Daoy (cell line): Measurements from ENCODE around the gene TRAPPC12. TPM values are rescaled to one million over a fixed set of nuclear protein-coding genes. Genes with fewer than 3 reads are reported as not detected.
"Not testable (repeated sequence)": the region's sequence is repeated elsewhere in the genome, so short reads cannot be mapped to it uniquely, and the experiment has no call there.

Source experiments
- DNase-seq: peaks from one replicate; pipeline ENCODE4 v3.0.0-alpha.2; 2015; ENCODE audit warnings: low read depth
- total RNA-seq: library from RNA; depleted of rRNA; stranded (reverse); fragments of >200 nt; shearing (Covaris generic); gene quantifications from 2 replicates; pipeline ENCODE4 v1.2.3, GENCODE V29; 2014; rRNA removed

The TRAPPC12 gene
- 53.0 and 58.9 TPM in 2 replicates for total RNA-seq

DNA sequence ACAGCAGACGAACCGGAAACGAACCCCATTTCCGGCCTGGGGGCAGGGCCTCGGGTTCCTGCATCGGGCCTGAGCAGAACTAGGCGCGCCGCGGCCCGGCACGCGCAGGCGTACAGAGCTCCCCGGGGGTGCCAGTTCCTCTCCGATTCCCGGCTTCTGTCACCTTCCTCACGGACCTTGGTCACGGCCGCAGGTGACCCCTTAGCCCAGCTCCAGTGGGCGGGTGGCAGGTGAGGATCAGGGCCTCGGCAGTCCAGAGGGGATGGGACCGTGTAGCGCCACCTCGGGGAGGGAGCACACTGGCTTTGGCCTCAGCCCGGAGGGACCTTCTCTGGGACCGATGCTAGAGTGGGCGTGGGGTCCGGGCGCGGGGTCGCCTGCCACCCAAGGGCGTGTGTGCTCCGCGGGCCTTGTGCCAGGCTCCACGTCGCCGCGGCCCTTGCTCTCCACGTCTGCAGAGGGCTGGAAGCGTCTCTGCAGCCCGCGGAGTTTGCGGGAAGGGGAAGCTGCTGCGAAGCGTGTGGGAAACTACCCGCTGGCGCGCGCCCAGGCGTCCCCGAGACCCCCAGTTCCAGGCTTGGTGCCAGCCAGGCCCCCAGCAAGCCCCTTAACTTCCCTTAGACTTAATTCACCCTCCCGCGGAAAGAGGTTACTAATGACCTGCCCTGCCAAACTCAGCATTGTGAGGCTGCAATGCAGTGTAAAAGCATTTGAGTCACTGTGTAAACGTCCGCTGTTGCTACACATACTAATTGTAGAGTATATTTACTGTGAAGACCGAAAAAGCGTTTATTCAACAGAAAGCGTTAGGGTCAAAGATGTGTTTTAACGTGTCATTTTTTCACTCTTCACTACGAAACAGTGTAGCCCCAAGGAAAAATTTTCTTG lies at the start of gene TRAPPC12:
Gene TRAPPC12 (plus strand): TSS at position 48 of the 888 bp plus-strand sequence. CDS start 7,930 bp downstream, outside the sequence.
- peak; percentile 93 for DNase-seq

DNA sequence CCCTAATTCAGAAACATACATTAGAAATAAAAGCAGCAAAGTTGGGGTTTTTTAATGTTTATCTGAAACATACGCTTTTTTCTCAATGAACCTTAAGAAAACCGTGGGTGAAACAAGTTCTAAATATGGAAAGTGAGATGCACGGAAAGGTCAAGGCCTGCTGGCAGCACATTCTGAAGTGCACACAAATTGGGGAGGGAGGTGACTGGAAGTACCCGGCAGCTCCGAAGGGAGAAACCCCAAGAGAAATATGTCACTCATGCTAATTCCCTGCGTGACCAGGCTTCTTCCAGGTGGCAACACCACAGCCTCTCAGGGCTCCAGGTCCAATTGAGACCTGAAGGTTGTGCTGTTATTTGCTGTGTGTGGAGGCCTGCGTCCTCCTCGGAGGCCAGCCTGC lies 47.4 kb upstream of the TRAPPC12 start:
- no peak for DNase-seq

DNA sequence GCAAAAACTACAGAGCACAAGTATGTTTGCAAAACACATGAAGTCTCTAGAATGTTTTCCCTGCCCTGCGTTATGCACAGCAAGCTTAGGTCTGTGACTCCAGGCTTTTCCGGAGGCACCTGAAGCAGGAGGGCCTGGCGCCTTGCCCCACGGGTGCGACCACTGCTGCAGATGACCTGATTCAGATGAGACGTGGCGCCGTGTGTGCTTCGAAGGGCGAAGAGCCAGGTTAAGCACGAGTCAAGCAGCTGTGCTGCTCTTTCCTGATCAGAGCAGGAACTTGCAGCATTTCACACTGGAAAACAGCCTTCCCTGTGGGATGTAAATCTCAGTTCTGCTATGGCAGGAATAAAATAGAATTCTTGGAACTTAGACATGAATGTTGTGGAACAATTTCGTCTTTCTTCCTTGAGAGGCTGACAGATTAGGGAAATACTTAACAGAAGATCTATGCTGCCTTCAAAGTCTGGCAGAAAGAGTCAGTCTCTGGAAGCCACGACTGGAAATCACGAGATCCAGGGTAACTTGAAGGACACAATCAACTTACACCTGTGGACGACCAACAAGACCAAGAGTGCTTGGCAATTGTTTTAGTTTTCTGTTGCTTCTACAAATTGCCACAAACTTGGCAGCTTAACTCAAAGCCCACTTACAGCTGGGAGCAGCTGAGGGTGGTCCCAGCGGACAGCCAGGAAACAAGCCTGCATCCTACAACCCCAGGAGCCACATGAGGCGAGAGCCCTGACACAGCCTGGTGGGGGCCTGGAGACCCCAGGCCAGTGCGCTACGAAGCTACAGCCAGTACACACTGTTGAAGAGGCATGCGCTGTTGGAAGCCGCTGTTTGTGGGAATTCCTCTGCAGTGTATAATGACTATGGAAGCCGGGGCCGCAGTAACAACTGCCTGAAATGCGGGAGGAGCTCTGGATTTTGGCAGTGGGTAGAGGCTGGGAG lies 44.8 kb upstream of the TRAPPC12 start:
- DNase-seq: no peak

DNA sequence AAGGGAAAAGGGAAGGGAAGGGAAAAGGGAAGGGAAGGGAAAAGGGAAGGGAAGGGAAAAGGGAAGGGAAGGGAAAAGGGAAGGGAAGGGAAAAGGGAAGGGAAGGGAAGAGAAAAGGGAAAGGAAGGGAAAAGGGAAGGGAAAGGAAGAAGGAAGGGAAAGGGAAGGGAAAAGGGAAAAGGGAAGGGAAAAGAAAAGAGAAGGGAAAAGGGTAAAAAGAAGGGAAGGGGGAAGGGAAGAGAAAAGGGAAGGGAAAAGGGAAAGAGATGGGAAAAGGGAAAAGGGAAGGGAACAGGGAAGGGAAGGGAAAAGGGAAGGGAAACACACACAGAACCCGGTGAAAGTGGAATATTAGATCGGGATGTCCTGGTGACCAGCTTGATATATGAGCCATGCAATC lies 42.6 kb upstream of the TRAPPC12 start:
- DNase-seq: no peak

DNA sequence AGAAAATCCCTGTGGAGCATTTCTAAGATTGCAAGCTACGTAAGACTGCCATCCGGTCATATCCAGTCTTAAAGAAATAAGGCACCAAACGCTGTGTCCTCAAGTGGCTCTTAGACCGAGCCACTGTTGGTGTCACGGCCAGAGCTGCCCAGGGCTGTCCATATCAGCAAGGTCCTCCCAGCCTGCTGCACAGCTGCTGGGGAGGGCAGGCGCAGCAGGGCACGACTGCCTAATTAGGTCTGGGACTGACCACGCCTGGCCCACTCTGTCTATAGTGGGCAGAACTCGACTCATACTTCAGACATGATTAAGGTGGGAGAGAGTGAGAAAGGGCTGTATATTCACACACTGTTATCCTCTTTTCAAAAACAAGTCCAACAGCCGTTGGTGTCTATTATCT lies 41.2 kb upstream of the TRAPPC12 start:
- DNase-seq: no peak

DNA sequence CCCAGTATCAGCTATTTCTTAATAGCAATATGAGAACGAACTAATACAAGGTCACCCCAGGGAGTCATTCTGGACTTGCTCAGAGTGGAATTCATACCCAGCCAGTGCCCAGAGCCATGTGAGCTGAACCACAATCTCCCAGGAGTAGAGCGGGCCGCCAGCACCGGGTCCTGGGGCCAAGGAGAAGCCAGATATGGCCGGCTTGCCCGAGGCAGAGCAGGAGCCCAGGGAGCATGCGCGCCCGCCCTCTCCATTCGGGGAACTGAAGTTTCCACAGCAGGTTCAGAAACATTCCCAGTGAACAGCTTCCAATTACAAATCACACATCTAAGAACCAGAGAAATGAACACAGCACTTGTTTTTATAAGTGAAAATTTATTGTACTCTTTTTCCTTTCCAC lies 39.4 kb upstream of the TRAPPC12 start:
- no peak for DNase-seq

DNA sequence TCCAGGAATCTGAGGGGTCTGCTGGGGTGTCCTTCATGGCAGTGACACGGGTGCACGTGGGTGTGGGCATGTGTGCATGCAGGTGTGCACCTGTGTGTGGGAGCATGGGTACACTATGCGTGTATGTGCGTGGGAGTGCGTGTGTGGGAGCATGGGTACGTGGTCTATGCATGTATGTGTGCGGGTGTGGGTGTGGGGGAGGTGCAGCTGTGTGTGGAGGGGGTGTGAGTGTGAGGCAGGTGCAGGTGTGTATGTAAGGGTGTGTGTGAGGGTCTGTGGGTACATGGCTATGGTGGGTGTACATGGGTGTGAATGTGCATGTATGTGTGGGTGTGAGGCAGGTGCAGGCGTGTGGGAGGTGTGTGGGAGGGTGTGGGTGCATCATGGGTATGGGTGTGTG lies 38.2 kb upstream of the TRAPPC12 start:
- DNase-seq: no peak

DNA sequence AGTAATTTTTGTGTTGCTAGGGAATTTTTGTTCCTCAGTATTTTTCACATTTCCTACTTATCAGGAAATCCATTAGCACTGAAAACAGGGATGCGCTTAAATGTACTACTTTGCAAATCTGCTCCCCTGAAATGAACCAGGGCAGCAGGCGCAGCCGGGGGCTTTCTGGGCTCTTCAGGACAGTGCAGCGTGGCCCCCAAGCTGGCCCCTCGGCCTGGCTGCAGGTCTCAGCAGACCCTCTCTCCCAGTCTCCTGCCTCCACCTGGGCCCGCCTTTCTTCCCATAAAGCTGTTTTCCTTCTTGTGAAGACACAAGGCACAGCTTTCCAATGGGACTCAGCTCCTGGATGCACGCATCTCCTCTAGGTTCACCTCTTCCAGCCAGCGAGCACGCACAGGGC lies 37.2 kb upstream of the TRAPPC12 start:
- no peak for DNase-seq

DNA sequence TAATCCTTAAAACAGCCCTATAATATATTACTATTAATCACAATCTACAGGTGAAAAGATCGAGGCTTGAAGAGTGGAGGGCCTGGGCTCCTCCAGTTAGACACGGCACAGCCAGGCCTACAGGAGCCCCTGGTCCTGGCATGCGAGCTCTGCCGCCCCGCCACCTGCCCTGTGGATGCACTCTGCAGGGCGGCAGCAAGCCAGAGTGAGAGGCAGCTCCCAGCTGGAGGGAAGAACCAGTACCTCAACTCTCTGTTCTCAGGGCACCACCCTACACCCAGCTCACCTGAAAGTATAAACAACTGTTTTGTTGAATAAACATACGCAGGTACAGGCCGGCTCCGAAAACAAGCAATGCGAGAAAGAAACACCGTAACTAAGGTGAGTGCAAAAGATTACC lies 36.5 kb upstream of the TRAPPC12 start:
- DNase-seq: no peak

DNA sequence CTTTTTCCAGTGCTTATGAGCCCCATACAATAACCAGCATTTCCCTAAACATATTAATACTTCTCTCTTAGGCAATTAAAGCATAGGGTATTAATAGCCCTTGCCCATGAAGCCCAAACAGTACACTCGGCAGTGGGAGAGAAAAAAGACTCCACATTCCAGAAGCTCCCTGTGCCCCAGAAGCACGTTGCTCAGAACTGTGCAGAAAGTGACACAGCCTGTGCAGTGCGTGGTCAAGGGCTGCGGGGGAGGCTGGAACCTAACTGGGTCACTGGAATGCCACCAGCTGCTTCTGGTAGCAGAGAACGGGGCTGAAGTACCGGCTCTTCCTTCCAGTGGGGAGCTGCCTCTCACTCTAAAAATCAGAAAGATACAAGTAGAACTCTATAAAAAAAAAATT lies 34.6 kb upstream of the TRAPPC12 start:
- DNase-seq: no peak

DNA sequence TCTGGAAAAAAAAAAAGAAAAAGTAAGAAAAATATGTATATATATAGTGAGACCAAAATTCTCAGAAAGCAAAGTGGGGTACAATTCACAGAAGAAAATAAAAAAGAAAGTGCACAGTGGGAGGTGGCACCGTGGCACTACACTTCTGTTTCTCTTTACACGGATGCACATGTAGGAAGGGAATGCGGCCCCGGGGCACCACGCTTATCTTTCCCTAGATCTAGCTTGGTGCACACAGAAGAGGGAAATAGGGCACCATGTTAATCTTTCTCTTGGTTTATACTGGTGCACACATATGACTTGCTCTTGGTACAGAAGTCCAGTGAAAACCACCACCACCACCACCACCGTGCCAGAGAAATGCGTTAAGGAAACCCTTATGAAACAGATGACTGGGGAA lies 33.9 kb upstream of the TRAPPC12 start:
- no peak for DNase-seq

DNA sequence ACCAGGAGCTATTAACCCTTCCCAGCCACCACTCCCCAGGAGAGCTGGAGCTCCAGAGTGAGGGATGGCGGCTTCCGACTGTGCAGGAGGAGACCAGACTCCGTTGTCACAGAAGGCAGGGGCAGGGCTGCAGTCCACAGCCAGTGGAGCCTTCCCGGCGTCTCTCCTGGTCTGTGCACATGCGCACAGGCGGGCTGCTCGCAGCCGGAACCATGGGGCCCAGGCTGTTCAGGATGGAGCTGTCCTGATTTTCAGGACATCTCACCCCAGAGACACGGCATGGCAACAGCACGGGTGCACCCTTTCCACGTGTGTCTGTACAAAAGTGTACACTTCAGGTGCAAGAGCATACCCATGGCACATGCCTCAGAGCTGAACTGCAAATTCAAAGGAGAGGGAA lies 30.7 kb upstream of the TRAPPC12 start:
- no peak for DNase-seq

DNA sequence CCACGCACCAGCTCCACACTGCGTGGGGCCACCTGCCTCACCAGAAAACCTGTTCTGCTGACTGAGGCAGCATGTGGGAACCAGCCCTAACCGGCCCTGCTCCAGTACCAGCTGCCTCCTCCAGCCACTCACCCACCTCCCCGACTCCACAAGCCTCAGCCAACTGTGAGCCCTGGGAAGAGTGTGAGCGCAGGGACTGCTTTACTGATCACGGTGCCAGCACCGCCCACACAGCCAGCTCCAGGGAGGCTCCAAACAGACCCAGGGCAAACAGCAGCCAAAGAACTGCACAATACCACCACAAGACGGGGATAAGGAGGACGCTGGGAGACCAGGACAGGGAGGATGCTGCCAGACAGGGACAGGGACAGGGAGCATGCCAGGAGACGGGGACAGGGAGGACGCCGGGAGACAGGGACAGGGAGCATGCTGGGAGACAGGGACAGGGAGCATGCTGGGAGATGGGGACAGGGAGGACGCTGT lies 30.2 kb upstream of the TRAPPC12 start:
- no peak for DNase-seq

DNA sequence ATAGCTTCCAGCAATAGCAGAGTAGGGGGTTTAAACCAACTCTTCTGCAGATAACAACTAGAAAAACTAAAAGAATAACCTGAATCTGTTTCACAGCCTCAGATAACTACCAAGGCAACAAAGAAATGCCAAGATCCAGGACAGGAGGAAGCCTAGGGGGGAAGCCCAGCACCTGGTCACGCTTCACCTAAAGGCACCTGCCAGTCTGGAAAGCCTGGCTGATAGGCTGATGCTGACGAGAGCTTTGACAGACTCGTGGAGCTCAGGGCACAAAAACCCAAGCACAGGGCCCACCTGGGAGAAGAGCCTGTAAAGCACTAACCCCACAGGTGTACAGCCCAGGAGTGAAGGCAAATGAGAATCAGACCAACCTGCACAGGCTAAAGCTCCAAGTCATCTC lies 24.5 kb upstream of the TRAPPC12 start:
- DNase-seq: no peak

DNA sequence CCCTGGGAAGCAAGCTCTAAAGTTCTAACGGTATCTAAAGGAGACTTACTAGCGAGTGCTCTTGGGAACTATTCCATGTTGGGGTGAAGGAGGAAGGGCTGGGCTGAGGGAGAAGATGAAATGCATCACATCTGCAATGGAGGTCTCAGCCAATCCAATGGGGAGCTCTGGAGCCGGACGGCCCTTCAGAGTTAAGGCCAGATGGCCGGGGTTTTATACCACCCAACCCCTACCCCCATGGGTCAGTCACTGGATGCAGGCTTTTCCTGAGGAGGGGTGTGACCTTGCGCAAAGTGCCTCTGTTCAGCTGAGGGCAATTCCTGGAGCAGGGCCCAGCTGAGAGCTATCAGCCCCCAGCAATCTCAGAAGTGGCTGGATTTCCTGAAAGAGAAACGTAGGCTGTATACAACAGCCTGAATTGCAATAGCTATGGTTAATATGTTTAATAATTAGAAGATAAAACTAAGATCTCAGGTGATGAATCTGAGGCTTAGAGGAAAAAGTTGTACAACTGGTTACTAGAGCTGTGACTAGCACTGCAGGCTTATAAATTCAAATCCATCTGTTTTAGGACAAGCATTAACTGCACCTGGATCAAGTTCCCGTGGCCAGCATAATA lies 23.4 kb upstream of the TRAPPC12 start:
- DNase-seq: no peak

DNA sequence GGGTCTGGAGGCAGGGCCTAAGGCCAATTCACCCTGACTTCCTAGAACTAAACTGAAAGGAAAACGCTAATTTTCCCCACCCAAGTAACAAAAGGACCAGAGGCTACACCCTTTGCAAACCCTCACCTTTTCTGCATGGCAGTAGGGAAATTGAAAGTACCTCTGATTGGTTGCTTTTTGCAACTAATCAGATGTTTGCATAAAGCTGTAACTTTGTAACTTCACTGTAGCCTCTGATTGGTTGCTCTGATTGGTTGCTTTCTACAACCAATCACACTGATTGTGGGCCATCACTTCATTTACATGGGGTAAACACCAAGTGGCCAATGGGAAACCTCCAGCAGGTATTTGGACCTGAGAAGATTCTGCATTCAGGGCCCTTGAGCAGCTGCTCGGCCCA lies 22.7 kb upstream of the TRAPPC12 start:
- no peak for DNase-seq

DNA sequence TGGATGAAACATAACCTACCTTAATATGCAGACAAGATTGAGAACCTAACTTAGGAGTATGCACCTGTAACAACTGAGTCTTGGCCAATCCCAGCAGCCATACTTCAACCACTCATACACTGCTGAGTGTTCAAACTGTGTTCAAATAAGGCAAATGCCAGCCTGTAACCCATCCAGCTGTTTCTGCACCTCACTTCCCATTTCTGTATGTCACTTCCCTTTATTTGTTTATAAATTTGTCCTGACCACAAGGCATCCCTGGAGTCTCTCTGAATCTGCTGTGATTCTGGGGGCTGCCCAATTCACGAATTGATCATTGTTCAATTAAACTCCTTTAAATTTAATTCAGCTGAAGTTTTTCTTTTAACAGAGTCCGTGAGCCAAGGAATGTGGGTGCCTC lies 22.0 kb upstream of the TRAPPC12 start:
- not testable (repeated sequence) for DNase-seq

DNA sequence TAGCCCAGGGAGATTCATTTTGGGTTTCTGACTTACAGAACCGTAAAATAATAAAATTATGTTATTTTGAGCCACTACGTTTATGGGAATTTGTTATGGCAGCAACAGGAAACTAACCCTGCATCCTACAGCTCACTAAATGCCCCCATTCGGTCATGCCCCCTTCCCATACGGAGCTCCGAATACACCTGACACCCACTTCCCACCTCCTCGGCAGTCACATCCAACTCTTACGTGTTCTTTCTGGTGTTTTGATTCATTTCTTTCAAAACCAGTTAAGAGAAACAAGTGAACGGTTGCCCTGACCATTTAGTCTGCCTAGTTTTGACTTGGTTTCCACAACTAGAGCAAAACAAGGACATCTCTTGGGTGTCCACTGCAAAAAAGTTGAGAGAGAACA lies 21.6 kb upstream of the TRAPPC12 start:
- no peak for DNase-seq

DNA sequence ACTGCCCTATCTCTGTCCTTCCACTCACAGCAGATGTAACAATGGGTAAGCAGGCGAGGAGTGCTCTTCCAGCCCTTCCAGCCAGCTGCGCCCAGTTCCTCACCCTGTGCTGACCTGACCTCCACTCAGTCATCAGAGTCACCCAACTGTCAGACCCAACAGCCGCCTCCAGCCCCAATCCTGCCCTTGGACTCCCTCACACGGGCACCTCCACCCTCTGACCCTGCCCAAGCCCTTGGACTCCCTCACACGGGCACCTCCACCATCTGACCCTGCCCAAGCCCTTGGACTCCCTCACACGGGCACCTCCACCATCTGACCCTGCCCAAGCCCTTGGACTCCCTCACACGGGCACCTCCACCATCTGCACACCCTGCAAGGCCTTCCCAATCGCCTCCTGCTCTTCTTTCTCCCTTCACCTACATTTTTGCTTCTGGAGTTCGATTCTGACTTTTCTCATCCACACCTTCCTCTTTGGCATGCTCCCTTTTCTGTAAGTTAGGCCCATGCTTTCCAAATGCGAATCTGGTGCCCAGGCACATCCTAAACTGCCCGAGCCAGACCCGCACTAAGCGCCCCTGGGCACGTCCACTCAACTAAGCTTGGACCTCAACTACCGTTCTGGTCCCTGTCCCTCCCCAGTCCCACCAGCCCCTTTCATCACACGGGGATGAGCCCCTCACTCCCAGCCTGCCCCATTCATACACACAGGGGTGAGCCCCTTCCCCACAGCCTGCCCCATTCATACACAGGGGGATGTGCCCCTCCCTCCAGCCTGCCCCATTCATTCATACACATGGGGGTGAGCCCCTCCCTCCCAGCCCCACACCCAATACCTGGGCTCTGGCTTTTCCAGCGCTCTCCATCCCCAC lies 17.7 kb upstream of the TRAPPC12 start:
- DNase-seq: no peak

DNA sequence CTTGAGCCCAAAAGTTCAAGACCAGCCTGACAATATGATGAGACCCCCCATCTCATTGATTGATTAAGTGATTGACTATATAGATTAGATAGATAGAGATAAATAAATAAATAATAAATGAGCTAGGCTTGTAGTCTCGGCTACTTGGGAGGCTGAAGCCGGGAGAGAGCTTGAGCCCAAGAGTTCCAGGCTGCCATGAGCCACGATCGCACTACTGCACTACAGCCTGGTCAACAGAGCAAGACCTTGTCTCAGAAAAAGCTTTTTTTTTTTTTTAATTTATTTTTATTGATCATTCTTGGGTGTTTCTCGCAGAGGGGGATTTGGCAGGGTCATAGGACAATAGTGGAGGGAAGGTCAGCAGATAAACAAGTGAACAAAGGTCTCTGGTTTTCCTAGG lies 14.3 kb upstream of the TRAPPC12 start:
- DNase-seq: no peak

DNA sequence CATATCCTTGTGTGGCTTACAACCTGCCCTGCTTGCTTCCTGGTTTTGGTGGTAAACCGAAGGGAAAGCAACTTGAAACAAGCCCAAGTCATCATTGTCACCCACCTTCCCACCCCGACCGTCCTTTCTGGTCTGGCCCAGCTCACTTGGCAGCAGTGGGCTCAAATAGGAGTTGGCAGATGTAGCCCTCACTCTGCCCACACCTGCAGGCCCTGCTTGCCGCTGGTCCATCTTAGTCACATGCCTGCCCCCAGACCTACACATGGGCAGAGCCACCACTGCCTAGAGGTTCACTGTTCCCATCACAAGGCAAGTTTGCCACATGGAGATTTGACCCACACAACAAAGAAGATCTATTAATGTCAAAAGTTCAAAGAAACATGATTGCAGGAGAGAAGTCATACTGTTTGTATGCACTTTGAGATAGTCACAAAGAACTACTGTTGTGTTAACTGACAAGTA lies 11.2 kb upstream of the TRAPPC12 start:
- DNase-seq: no peak
